WTC11 (cell line): Measurements from ENCODE around the gene OSBPL6. TPM values are rescaled to one million over a fixed set of nuclear protein-coding genes. Genes with fewer than 3 reads are reported as not detected.

Experiments
- ATAC-seq: fragments of 200-7000 bp; cut with Tn5 transposase; 2 replicates; pipeline ENCODE4 v1.10.0; 2021; ENCODE audit warnings: mild to moderate bottlenecking, moderate library complexity
- CTCF ChIA-PET: fragments of 300-600 bp; sonication (Branson Sonifier 250); formaldehyde crosslinking; loops from one replicate; lab custom pipeline; 2021; ENCODE audit warnings: antibody characterized with exemption; lab: Charles Lee
- POLR2A ChIA-PET: fragments of 350-600 bp; sonication (Branson Sonifier 250); formaldehyde crosslinking; loops from one replicate; lab custom pipeline; 2021; ENCODE audit warnings: antibody characterized with exemption; lab: Charles Lee
- DNase-seq: peaks from one replicate; pipeline ENCODE4 v3.0.0; 2021; ENCODE audit warnings: low spot score
- H3K27ac Mint-ChIP-seq: 2 replicates; pipeline ENCODE4 v1.8.0; 2021; ENCODE audit warnings: mixed read lengths
- H3K27me3 Mint-ChIP-seq: 2 replicates; pipeline ENCODE4 v1.8.0; 2021; ENCODE audit warnings: low read depth, mild to moderate bottlenecking, moderate library complexity, mixed read lengths
- H3K36me3 Mint-ChIP-seq: 2 replicates; pipeline ENCODE4 v1.8.0; 2021; ENCODE audit warnings: mixed read lengths
- H3K4me1 Mint-ChIP-seq: 2 replicates; pipeline ENCODE4 v1.8.0; 2022; ENCODE audit warnings: mixed read lengths
- H3K4me3 Mint-ChIP-seq: 2 replicates; pipeline ENCODE4 v1.8.0; 2021; ENCODE audit warnings: mild to moderate bottlenecking, moderate library complexity, mixed read lengths
- H3K9me3 Mint-ChIP-seq: 2 replicates; pipeline ENCODE4 v1.8.0; 2021; ENCODE audit warnings: mixed read lengths
- CBFB ChIP-seq: sonication (generic); formaldehyde crosslinking; IDR thresholded peaks from 2 replicates; pipeline ENCODE4 v1.8.1; 2022; ENCODE audit warnings: mild to moderate bottlenecking, low read depth, missing genetic modification reagents
- CREB1 ChIP-seq: sonication (generic); formaldehyde crosslinking; IDR thresholded peaks from 2 replicates; pipeline ENCODE4 v1.8.0; 2023; ENCODE audit warnings: mild to moderate bottlenecking, missing genetic modification reagents
- ELF4 ChIP-seq: sonication (generic); formaldehyde crosslinking; IDR thresholded peaks from 2 replicates; pipeline ENCODE4 v1.8.1; 2022; ENCODE audit warnings: low read depth, mild to moderate bottlenecking, moderate library complexity, missing genetic modification reagents
- ETV6 ChIP-seq: sonication (generic); formaldehyde crosslinking; IDR thresholded peaks from 2 replicates; pipeline ENCODE4 v1.8.1; 2022; ENCODE audit warnings: mild to moderate bottlenecking, missing genetic modification reagents
- FOXP1 ChIP-seq: sonication (generic); formaldehyde crosslinking; IDR thresholded peaks from 2 replicates; pipeline ENCODE4 v1.8.0; 2022; ENCODE audit warnings: missing genetic modification reagents, mild to moderate bottlenecking, moderate library complexity, borderline replicate concordance
- HMGXB4 ChIP-seq: sonication (generic); formaldehyde crosslinking; IDR thresholded peaks from 2 replicates; pipeline ENCODE4 v1.8.1; 2023; ENCODE audit warnings: mild to moderate bottlenecking, moderate library complexity, missing genetic modification reagents
- JAZF1 ChIP-seq: fragments of 250-450 bp; sonication (Bioruptor Pico); IDR thresholded peaks from 2 replicates; pipeline ENCODE4 v1.9.0; 2021; ENCODE audit warnings: moderate library complexity, mild to moderate bottlenecking, inconsistent platforms
- KAT7 ChIP-seq: sonication (generic); formaldehyde crosslinking; IDR thresholded peaks from 2 replicates; pipeline ENCODE4 v1.8.1; 2023; ENCODE audit warnings: missing genetic modification reagents, mild to moderate bottlenecking, borderline replicate concordance
- MLX ChIP-seq: sonication (generic); formaldehyde crosslinking; IDR thresholded peaks from 2 replicates; pipeline ENCODE4 v1.8.1; 2023; ENCODE audit warnings: mild to moderate bottlenecking, missing genetic modification reagents, moderate library complexity
- NFE2L1 ChIP-seq: sonication (generic); formaldehyde crosslinking; IDR thresholded peaks from 2 replicates; pipeline ENCODE4 v1.8.1; 2023; ENCODE audit warnings: missing genetic modification reagents
- NR3C1 ChIP-seq: sonication (generic); formaldehyde crosslinking; conservative IDR thresholded peaks from 2 replicates; pipeline ENCODE4 v1.8.1; 2023; ENCODE audit warnings: low read depth, mild to moderate bottlenecking, missing genetic modification reagents
- PRRX2 ChIP-seq: fragments of 250-450 bp; sonication (Bioruptor Pico); IDR thresholded peaks from 2 replicates; pipeline ENCODE4 v1.8.0; 2021; ENCODE audit warnings: mild to moderate bottlenecking
- RELA ChIP-seq: sonication (generic); formaldehyde crosslinking; IDR thresholded peaks from 2 replicates; pipeline ENCODE4 v1.8.1; 2022; ENCODE audit warnings: missing genetic modification reagents, mild to moderate bottlenecking, borderline replicate concordance
- STAT6 ChIP-seq: sonication (generic); formaldehyde crosslinking; conservative IDR thresholded peaks from 2 replicates; pipeline ENCODE4 v1.8.1; 2023; ENCODE audit warnings: mild to moderate bottlenecking, low read depth, missing genetic modification reagents, moderate library complexity
- TEAD1 ChIP-seq: sonication (generic); formaldehyde crosslinking; IDR thresholded peaks from 2 replicates; pipeline ENCODE4 v1.8.0; 2022; ENCODE audit warnings: mild to moderate bottlenecking, missing genetic modification reagents
- USF1 ChIP-seq: sonication (generic); formaldehyde crosslinking; IDR thresholded peaks from 2 replicates; pipeline ENCODE4 v1.8.0; 2022; ENCODE audit warnings: mild to moderate bottlenecking, missing genetic modification reagents
- ZBTB43 ChIP-seq: sonication (generic); formaldehyde crosslinking; IDR thresholded peaks from 2 replicates; pipeline ENCODE4 v1.8.1; 2023; ENCODE audit warnings: mild to moderate bottlenecking, missing genetic modification reagents
- ZMAT4 ChIP-seq: fragments of 250-450 bp; sonication (Bioruptor Pico); IDR thresholded peaks from 2 replicates; pipeline ENCODE4 v1.9.0; 2021; ENCODE audit warnings: mild to moderate bottlenecking
- ZNF121 ChIP-seq: sonication (generic); formaldehyde crosslinking; IDR thresholded peaks from 2 replicates; pipeline ENCODE4 v1.8.0; 2023; ENCODE audit warnings: missing genetic modification reagents
- ZNF416 ChIP-seq: fragments of 250-450 bp; sonication (Bioruptor Pico); IDR thresholded peaks from 2 replicates; pipeline ENCODE4 v1.9.0; 2021; ENCODE audit warnings: mild to moderate bottlenecking, inconsistent platforms
- total RNA-seq: library from RNA; stranded (reverse); gene quantifications from 3 replicates; pipeline ENCODE4 v1.2.3, GENCODE V29; 2021

The OSBPL6 gene
- total RNA-seq, 1 experiment from 2014 or later, result 9.2 TPM

GRCh38 chr2:178194600-178195389, 483 bp downstream of the OSBPL6 start:
- POLR2A ChIA-PET, result interaction anchor here (0.6 to 1.2 kb wide), 7 partner anchors 13 to 236 kb away, joined by 3 to 6 read pairs (median 3); no protein-coding TSS in a partner anchor
- DNase-seq (peak; percentile 63), ATAC-seq (peak; percentile 46)
- peaks cover 52% of the 10 kb centered on the region for H3K27me3 Mint-ChIP-seq
- no peaks in the 10 kb centered on the region for H3K36me3 Mint-ChIP-seq
- H3K9me3 Mint-ChIP-seq, result no peaks in the 10 kb centered on the region
- peak overlapping the region; percentile 80 for H3K4me3 Mint-ChIP-seq
- no peak; the same call in 1 of the 2 replicates for TF ChIP-seq TEAD1
- no peak for TF ChIP-seq NFE2L1 (CRISPR knock-in tag)
- TF ChIP-seq HMGXB4, result peak; percentile 69
- TF ChIP-seq KAT7 (CRISPR knock-in tag), result 0 out of 2 replicates have a peak, but pooled peaks have one; percentile 31
- TF ChIP-seq FOXP1 (CRISPR knock-in tag), result 0 out of 2 replicates have a peak, but pooled peaks have one; percentile 0
- 0 out of 2 replicates have a peak, but pooled peaks have one; percentile 16 for TF ChIP-seq USF1 (CRISPR knock-in tag)
- 0 out of 2 replicates have a peak, but pooled peaks have one; percentile 60 for TF ChIP-seq ZNF121 (CRISPR knock-in tag)
- no peak overlapping the region for H3K27ac Mint-ChIP-seq
- CTCF ChIA-PET, result interaction anchor here (0.7 to 2.0 kb wide), 12 partner anchors 8 to 328 kb away, joined by 3 to 7 read pairs (median 4); partner anchors contain the start of gene RBM45
- peaks cover 28% of the 10 kb centered on the region for H3K4me1 Mint-ChIP-seq

- Mint-ChIP-seq H3K4me3 (peak overlapping the region; percentile 80), H3K9me3 (no peaks in the 10 kb centered on the region), H3K4me1 (peaks cover 28% of the 10 kb centered on the region), H3K27ac (no peak overlapping the region), H3K36me3 (no peaks in the 10 kb centered on the region), H3K27me3 (peaks cover 51% of the 10 kb centered on the region)
- no peak for DNase-seq
- POLR2A ChIA-PET, result interaction anchor here (0.5 to 1.2 kb wide), 8 partner anchors 12 to 260 kb away, joined by 3 to 8 read pairs (median 4); no protein-coding TSS in a partner anchor
- TF ChIP-seq CBFB (CRISPR knock-in tag) (no peak), ELF4 (no peak), NR3C1 (CRISPR knock-in tag) (no peak), CREB1 (CRISPR knock-in tag) (0 out of 2 replicates have a peak, but pooled peaks have one; percentile 17), MLX (CRISPR knock-in tag) (no peak), HMGXB4 (no peak), ZMAT4 (CRISPR knock-in tag) (no peak)
- no peak for ATAC-seq
- CTCF ChIA-PET, result interaction anchor here (0.7 to 2.0 kb wide), 13 partner anchors 8 to 327 kb away, joined by 3 to 7 read pairs (median 4); partner anchors contain the start of gene RBM45
Measured at GRCh38 chr2:178195390-178196166, 1.3 kb downstream of the OSBPL6 start.

GRCh38 chr2:178197791-178198190, 3.5 kb downstream of the OSBPL6 start:
- H3K4me1 Mint-ChIP-seq, result peaks cover 25% of the 10 kb centered on the region
- H3K4me3 Mint-ChIP-seq, result no peak overlapping the region
- POLR2A ChIA-PET, result no interaction called here
- no peak for TF ChIP-seq ZNF416
- TF ChIP-seq RELA (CRISPR knock-in tag), result no peak
- TF ChIP-seq PRRX2 (CRISPR knock-in tag), result no peak
- no peak for TF ChIP-seq STAT6 (CRISPR knock-in tag)
- no peak for TF ChIP-seq JAZF1
- TF ChIP-seq ETV6 (CRISPR knock-in tag), result no peak
- TF ChIP-seq ZBTB43 (CRISPR knock-in tag), result no peak
- no peak for DNase-seq
- ATAC-seq, result no peak
- no peak overlapping the region for H3K27ac Mint-ChIP-seq
- no peaks in the 10 kb centered on the region for H3K36me3 Mint-ChIP-seq
- H3K27me3 Mint-ChIP-seq, result peaks cover 28% of the 10 kb centered on the region
- CTCF ChIA-PET, result no interaction called here
- H3K9me3 Mint-ChIP-seq, result no peaks in the 10 kb centered on the region
